A673 (cell line): ENCODE data around the gene KRTCAP3.

Source experiments
- EZH2 ChIP-seq: fragments of 200-600 bp; sonication (generic); IDR thresholded peaks from 2 replicates; pipeline ENCODE4 v1.6.1; 2017; ENCODE audit warnings: borderline replicate concordance, low read depth, mild to moderate bottlenecking, mixed read lengths, antibody characterized with exemption, low read length; ENCODE audit not compliant: poor library complexity, severe bottlenecking
- TF ChIP-seq, protein P1 (sequence below): fragments of 300-800, 200-600 bp; sonication (generic); conservative IDR thresholded peaks from 2 replicates; pipeline ENCODE4 v1.5.1; 2017; ENCODE audit warnings: low read depth, mild to moderate bottlenecking, antibody characterized with exemption, low read length, moderate library complexity, mixed read lengths

DNA sequence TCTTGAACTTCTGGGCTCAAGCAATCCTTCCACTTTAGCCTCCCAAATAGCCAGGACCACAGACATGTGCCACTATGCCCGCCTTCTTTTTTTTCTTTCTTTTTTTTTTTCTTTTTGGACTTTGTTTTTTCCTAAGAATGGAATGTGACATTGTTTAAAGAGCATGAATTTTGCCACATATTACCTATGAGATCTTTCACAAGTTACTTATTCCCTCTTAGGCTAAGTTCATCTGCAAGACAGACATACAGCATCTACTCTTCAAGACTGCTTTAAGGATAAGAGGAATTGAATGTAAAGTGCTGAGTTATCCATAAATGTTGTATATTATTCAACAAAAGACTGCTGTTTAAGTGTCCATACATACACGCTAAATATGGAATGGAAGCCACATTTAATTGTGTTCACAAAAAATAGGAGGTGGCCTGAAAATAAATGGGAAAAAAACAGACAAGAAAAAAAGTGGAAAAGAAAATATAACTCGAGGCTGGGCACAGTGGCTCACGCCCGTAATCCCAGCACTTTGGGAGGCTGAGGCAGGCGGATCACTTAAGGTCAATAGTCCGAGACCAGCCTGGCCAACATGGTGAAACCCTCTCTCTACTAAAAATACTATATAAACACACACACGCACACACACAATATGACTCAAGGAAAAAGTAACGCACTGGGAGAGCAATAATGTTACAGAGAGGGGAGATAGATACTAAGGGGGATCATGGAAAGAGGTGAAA lies 29.6 kb upstream of the KRTCAP3 start:
- TF ChIP-seq, protein P1, sequence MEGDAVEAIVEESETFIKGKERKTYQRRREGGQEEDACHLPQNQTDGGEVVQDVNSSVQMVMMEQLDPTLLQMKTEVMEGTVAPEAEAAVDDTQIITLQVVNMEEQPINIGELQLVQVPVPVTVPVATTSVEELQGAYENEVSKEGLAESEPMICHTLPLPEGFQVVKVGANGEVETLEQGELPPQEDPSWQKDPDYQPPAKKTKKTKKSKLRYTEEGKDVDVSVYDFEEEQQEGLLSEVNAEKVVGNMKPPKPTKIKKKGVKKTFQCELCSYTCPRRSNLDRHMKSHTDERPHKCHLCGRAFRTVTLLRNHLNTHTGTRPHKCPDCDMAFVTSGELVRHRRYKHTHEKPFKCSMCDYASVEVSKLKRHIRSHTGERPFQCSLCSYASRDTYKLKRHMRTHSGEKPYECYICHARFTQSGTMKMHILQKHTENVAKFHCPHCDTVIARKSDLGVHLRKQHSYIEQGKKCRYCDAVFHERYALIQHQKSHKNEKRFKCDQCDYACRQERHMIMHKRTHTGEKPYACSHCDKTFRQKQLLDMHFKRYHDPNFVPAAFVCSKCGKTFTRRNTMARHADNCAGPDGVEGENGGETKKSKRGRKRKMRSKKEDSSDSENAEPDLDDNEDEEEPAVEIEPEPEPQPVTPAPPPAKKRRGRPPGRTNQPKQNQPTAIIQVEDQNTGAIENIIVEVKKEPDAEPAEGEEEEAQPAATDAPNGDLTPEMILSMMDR = no peak
- no peak for TF ChIP-seq EZH2
